ENCODE data around the gene CPN2.

DNA sequence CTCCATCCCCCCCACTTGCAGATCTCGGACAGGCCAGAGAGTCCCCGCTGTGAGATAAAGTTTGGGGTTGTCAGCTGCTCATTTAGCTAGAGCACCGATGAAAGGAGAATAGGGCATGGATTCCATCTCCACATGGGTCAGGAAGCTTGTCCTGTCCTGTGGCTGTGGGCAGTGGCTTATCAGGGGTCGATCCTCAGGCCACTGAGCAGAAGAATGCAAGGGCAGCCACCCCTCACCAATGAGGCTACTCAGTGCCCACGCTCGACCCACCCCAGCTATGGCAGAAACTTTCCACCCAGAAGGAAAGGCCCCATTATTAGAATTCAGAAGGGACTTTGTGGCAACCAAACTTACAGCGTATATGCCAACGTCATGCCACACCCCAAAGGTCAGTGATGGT, 43.3 kb downstream of the CPN2 start:
- TF ChIP-seq GATA2 (IDR thresholded peaks at IDR 0.05; ENCODE audit: low read depth, low read length) = no peak
- TF ChIP-seq GATA3 (IDR thresholded peaks at IDR 0.05; ENCODE audit: low read depth, low read length) = no peak
